Neutrophil (primary cell): Measurements from ENCODE around the gene KPNA4.
A peak's percentile ranks its signal among the peaks of the same experiment; 100 is the strongest.

Source experiments
- H3K27ac ChIP-seq: fragments of 200-600 bp; sonication (generic); 2 replicates; pipeline ENCODE4 v1.5.1; 2016; ENCODE audit warnings: mild to moderate bottlenecking, moderate library complexity
- H3K27me3 ChIP-seq: fragments of 200-600 bp; sonication (generic); 2 replicates; pipeline ENCODE4 v1.6.0; 2016; ENCODE audit warnings: mild to moderate bottlenecking
- H3K36me3 ChIP-seq: fragments of 200-600 bp; sonication (generic); 2 replicates; pipeline ENCODE4 v1.5.1; 2017
- H3K4me1 ChIP-seq, 2 experiments: fragments of 200-600 bp in 1 of 2; sonication (generic) in 1 of 2; 1 replicate in 1 of 2; 2 replicates in 1 of 2; pipeline versions ENCODE4 v1.5.1 to v1.6.1; 2013 to 2016; ENCODE audit warnings: low read depth in 1 of 2, low read length in 1 of 2, mild to moderate bottlenecking in 1 of 2, moderate library complexity in 1 of 2; ENCODE audit not compliant: control insufficient read depth in 1 of 2, insufficient read depth in 1 of 2
- H3K4me3 ChIP-seq, 2 experiments: fragments of 200-600 bp in 1 of 2; sonication (generic) in 1 of 2; 1 replicate in 1 of 2; 2 replicates in 1 of 2; pipeline ENCODE4 v1.5.1; 2013 to 2016; ENCODE audit warnings: low read depth in 1 of 2, low read length in 1 of 2, mild to moderate bottlenecking in 1 of 2, moderate library complexity in 1 of 2
- H3K9me3 ChIP-seq: fragments of 200-600 bp; sonication (generic); 2 replicates; pipeline ENCODE4 v1.5.1; 2016
- CTCF ChIP-seq: fragments of 200-600 bp; sonication (generic); IDR thresholded peaks from 2 replicates; pipeline ENCODE4 v1.5.1; 2016; ENCODE audit warnings: antibody characterized with exemption

KPNA4 gene

DNA sequence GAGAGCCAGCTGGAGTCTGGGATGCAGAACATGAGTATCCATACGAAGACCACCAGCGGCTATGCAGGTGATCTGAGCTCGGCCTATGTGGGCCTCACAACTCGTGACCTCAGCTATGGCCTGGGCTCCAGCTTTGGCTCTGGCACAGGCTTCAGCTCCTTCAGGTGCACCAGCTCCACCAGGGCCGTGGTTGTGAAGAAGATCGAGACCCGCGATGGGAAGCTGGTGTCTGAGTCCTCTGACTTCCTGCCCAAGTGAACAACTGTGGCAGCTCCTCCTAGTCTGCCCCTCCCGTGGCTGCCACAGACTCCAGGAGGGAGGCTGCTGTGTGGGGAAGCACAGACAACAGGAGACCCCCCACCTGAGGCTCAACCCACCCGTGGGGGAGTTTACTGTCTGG lies 3.6 kb upstream of the KPNA4 start:
- no peak overlapping the region for H3K4me3 ChIP-seq
- no peak for TF ChIP-seq CTCF
- no peaks in the 10 kb centered on the region for H3K27me3 ChIP-seq
- H3K27ac ChIP-seq, result no peak overlapping the region
- H3K9me3 ChIP-seq, result no peaks in the 10 kb centered on the region
- no peaks in the 10 kb centered on the region for H3K36me3 ChIP-seq
- peaks cover 29% of the 10 kb centered on the region in 2 experiments for H3K4me1 ChIP-seq

- no peak overlapping the region for H3K4me3 ChIP-seq
- H3K27ac ChIP-seq, result no peak overlapping the region
- TF ChIP-seq CTCF, result no peak
- peaks cover 41 to 42% of the 10 kb centered on the region in 2 experiments for H3K4me1 ChIP-seq
- H3K9me3 ChIP-seq, result no peaks in the 10 kb centered on the region
- H3K27me3 ChIP-seq, result no peaks in the 10 kb centered on the region
- no peaks in the 10 kb centered on the region for H3K36me3 ChIP-seq
Measured at GRCh38 chr3:160567774-160568173, 2.4 kb upstream of the KPNA4 start.

DNA sequence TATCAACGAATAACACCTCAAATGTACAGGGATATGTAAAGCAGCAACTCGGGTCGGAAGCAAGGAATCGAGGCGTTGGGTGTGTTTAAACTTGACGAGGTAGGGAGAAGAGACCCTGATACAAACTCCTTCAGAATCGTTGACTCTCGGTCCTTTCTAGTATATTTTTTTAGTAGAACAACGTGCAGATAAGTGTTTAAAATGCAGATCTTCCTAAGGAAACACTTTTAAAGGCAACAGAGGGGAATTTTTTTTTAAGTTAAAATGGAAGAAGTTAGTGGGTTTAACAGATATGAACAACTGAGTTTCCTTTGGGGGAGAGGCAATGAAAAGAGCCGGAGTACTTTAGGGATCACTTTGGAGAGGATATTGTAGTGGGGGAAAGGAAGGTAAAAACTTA lies 1.1 kb upstream of the KPNA4 start:
- Histone ChIP-seq H3K4me3 (peak overlapping the region; percentile 77 to 78), H3K9me3 (no peaks in the 10 kb centered on the region), H3K27ac (peak overlapping the region; percentile 96), H3K36me3 (peaks cover 4% of the 10 kb centered on the region), H3K4me1 (peaks cover 50 to 54% of the 10 kb centered on the region in 2 experiments), H3K27me3 (no peaks in the 10 kb centered on the region)
- no peak for TF ChIP-seq CTCF

GRCh38 chr3:160564949-160565441 lies 376 bp downstream of the KPNA4 start:
- Histone ChIP-seq H3K36me3 (peaks cover 4% of the 10 kb centered on the region), H3K4me1 (peaks cover 45 to 60% of the 10 kb centered on the region in 2 experiments), H3K4me3 (peak overlapping the region; percentile 77 to 78), H3K27ac (peak overlapping the region; percentile 96), H3K9me3 (no peaks in the 10 kb centered on the region), H3K27me3 (no peaks in the 10 kb centered on the region)
- TF ChIP-seq CTCF, result no peak

GRCh38 chr3:160564258-160564911 lies 986 bp downstream of the KPNA4 start:
- Histone ChIP-seq H3K4me1 (peaks cover 43 to 56% of the 10 kb centered on the region in 2 experiments), H3K27ac (peak overlapping the region; percentile 96), H3K27me3 (no peaks in the 10 kb centered on the region), H3K4me3 (peak overlapping the region; percentile 77 to 78), H3K9me3 (no peaks in the 10 kb centered on the region), H3K36me3 (peaks cover 4% of the 10 kb centered on the region)
- TF ChIP-seq CTCF, result no peak
